ENCODE results near the gene SBF2.

SBF2 gene

DNA sequence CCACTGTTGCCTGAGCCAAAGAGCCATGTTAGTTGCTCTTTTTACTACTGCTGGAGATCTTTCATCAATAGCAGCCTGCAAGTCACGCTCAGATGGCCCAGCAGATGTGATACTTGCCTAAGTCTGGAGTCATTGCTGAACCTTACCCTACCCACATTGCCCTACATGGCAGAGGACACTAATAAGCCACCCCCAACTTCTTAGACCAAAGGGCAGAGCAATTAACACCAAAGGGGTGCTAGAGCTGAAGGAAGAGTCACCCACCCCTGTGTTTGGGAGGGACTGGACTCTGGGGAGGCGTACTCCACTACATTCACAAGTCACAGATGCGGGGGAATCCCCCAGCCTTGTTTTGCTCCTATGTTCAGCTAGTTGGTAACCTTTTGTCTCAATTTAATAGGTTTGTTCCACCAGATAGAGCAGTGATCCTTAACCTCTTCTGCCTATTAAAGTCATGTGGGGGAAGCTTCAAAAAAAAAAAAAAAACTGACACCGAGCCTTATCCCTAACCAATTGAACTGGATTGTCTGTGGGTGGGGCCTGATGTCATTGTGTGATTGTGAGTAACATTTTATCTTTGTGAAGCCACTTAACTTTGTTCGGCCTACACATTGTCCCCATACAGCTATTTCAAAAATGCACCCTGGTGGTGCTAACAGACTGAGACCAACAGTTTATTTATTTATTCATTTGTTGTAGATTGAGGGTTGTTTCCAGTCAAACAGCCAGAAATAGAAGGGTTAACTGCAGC lies 23.9 kb upstream of the SBF2 start:
- DNase-seq, result no peak

DNA sequence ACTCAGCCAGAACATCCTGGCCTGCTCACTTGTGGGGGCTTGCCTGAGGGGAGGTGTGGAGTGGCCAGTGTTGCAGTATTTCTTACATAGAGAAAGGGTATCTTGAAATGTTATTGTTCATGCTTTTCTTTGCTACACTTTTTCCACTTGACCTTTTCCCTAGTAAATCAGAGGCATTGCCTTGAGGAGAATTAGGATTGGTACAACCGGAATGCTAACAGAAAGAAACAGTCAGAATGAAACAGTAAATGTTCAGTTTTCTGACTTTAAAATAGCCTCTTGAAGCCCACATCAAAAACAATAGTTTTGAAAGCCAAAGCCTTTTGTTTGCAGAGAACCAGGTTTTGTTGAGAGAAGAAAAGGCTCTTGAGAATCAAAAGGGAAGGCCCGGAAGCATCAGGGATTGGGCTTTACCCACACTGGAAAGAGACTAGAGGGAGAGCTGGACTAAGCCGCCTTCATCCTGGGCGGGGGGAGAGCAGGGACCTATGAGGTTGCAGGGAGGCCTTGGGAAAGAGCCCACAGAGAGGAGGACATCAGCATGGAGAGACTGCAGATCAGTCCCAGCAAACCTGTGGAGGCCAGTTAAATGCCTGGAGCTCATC lies 23.2 kb upstream of the SBF2 start:
- DNase-seq, result no peak

DNA sequence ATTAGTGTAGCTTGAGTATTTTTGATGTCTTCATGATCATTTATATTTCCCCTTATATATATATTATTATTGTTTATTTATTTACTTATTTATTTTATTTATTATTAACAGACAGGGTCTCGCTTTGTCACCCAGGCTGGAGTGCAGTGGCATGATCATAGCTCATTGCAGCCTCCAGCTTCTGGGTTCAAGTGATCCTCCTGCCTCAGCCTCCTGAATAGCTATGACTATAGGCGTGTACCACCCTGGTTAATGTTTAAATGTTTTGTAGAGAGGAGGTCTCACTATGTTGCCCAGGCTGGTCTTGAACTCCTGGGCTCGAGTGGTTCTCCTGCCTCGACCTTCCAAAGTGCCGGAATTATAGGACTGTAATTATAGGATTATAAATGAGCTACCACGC lies 21.1 kb upstream of the SBF2 start:
- no peak for DNase-seq

DNA sequence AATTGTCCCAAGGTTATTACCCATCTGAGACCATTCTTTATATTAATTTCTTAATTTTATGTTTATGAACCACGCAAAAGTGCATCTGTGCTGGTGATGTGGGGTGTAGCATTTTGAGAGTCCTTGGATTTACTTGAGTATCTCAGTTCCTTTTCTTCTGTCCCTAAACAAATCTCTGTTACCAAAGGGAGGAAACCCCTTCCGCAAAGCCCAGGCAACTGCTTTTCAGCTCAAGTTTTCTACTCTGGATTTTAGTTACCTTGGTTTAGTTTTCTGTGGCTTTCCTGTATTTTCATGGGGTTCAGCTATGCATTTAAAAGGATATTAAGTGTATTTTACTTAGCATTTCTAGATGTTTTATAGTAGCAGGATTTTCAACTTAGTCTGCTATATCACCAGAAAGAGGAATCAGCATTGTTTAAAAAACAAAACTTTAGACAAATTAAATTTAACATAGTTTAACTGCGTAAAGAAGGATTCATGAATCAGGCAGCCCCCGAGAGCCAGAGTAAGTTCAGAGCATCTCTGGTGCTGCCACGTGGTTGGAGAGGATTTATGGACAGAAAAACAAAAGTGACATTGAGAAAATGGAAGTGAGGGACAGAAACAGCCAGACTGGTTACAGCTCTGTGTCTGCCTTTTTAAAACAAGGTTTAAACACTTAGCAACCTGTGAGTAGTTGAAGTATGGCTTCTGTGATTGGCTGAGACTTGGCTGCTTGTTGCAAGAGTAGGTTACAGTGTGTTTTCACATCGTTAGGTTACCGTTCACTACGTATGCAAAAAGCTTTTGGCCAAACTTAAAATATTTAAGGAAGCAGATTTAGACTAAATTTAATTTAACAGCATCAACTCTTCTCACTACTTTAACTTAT lies 20.4 kb upstream of the SBF2 start:
- DNase-seq, result no peak

DNA sequence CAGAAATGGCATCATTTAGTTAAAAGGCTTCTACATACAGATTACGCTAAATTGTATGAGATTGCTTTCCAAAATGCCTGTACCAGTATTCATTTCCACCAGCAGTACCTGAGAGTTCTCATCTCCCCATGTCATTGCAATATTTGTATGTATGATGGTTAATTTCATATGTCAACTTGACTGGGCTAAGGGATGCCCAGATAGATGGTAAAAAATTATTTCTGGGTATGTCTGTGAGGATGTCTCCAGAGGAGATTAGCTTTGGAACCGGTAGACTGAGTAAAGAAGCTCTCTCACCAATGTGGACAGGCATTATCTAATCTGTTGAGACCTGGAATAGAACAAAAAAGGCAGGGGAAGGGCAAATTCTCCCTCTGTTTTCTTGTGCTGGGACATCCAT lies 17.8 kb upstream of the SBF2 start:
- DNase-seq, result no peak

DNA sequence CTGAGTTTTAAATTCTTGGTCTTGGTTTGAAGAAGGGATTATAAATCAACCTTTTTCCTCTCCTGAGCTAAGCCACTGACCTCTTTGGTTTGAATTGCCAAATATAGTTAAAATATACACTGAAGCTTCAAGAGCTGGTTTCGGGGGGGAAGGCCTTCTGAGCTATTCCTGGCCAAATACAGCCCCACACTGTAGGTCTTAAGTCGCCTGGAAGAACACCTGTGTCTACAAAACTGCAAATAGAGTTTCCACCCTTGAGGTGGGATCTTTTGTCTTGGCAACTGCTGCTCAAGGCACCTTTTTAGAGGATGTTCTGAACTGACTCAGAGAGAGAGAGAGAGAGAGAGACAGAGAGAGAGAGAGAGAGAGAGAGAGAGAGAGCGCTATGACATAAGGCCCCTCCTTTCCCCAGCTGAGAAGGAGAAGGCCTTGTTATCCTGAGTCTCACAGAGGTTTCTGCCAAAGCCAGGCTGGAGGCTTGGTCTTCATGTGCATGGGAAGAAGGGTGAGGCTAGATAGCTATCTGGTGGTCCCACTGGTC lies 16.4 kb upstream of the SBF2 start:
- DNase-seq, result peak; percentile 39

DNA sequence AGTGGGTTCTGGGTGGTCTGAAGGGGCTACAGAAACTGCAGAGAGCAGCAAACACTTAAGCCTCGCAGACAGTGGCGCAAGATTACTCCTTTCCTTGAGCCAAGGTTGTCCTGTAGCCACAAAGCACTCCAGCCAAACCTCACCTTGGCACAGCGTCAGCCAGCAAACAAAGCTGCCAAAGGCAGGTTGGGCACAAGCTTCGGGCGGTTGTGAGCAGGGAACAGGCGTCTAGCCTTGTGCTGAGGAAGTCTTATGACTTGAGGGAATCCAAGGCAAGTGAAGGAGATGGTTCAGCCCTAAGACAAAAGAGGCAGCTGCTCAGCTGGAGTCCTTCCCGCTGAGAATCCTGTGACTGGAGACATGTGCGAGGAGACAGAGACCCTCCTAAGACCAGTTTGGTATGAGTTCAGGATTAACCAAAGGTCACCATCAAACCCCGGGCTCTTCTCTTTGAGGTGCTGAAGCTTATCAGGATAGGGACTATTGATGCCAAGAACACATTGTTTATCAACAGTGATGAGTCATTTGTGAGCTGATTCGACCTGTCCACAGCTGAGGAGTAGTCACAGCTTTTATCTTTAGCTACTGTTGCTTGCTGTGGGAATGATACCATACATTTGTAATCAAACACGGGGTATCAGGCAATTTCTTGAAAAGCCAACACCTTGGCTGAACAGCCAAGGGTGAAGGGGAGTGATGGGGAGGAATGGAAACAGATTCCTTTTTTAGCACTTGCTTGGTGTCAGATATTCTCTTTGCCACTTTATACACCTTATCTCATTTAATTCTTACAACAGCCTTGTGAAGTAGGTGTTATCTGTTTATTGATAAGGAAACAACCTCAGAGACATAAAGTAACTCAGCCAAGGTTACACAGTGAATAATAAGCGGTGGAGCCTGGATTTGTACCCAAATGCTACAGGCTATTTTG lies 15.4 kb upstream of the SBF2 start:
- peak; percentile 71 for DNase-seq

DNA sequence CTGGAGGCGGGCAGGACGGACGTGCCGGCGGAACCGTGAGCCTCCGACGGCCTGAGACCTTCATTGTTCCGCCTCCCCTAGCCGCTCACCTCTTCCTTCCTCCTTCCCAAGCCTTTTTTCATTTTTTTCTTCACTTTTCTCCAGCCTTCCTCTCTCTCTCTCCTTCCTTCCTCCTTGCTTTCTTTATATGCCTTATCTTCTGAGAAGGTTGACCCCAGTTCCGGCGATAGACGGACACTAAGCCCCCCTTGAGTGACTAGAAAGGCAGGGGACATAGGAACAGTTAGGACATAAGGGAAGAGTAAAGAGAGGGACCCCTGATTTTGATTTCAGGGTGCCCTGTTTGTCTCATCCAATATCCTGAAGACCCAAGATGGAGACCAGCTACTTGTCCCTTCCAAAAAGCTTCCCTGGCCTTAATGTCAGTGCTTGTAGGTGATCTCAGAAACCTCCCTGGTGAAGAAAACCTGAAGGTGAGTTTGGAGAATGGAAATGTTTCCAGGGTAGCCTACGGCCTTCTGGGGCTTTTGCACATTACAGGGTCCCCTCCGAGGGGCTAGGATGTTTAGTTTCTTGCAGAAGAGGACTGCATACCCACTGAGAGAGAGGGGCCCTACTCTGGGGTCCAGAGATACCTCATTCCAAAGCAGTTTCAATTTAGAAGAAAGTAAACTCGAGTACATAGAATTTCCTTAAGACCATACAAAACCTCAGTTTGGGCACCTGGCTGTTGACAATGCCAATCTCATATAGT lies 14.4 kb upstream of the SBF2 start:
- DNase-seq, result peak; percentile 27

DNA sequence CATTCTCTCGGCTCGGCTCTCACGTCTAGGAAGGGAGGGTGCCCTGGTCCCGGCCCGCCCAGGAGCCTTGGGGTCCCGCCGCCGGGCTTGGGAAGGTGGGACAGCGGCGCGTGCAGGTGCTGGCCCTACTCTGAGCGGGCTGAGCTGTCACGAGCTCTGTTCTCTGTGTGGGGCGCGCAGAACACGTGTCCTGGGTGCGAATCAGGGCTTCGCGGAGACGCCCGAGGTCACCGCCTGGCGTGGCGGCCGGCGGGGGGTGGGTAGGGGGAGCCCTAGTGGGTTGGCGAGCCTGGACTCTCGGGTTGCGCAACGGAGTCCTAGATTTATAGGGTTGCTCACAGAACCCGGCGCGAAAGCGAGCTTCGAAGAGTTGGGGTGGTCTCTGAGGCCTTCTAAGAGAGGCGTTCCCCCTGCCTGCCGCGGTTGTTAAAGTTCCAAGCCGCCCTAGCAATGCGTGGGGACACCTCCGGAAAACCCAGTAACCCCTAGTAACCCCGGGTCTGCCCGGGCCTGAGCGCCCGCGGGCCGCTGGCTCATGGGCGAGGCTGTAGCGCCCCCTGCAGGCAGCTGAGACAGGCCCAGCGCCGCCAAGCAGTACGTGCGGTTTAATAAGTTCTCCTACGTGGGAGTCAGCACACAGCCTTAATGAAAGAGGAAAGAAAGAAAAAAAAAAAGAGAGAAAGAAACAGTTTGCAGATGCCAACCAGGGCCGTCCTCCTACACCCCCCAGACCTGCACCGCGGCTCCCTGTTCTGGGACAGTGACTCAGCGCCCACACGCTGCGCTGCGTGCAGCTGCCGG lies 13.6 kb upstream of the SBF2 start:
- DNase-seq, result peak; percentile 94

DNA sequence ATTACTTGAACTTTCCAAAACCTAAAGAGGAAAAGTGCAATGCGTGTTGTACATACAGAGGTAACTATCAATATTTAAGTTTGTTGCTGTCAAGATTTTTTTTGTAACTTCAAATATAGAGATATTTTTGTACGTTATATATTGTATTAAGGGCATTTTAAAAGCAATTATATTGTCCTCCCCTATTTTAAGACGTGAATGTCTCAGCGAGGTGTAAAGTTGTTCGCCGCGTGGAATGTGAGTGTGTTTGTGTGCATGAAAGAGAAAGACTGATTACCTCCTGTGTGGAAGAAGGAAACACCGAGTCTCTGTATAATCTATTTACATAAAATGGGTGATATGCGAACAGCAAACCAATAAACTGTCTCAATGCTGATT lies 13.0 kb upstream of the SBF2 start:
- DNase-seq, result no peak

DNA sequence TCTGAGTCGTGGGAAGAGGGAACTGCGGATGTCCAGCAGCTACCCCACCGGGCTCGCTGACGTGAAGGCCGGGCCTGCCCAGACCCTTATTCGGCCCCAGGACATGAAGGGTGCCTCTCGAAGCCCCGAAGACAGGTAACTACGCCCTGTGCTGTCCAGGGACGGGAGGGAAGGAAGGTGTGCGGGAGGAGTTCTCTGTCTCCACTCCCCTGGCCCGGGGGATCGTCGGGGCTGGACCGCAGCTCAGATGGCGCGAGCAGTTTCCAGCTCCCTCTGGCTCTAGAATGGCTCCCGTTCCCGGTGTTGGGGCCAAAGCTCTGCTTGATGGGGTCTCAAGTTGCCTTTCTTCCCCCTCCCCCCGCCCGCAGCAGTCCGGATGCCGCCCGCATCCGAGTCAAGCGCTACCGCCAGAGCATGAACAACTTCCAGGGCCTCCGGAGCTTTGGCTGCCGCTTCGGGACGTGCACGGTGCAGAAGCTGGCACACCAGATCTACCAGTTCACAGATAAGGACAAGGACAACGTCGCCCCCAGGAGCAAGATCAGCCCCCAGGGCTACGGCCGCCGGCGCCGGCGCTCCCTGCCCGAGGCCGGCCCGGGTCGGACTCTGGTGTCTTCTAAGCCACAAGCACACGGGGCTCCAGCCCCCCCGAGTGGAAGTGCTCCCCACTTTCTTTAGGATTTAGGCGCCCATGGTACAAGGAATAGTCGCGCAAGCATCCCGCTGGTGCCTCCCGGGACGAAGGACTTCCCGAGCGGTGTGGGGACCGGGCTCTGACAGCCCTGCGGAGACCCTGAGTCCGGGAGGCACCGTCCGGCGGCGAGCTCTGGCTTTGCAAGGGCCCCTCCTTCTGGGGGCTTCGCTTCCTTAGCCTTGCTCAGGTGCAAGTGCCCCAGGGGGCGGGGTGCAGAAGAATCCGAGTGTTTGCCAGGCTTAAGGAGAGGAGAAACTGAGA lies 12.2 kb upstream of the SBF2 start:
- DNase-seq, result peak; percentile 41

DNA sequence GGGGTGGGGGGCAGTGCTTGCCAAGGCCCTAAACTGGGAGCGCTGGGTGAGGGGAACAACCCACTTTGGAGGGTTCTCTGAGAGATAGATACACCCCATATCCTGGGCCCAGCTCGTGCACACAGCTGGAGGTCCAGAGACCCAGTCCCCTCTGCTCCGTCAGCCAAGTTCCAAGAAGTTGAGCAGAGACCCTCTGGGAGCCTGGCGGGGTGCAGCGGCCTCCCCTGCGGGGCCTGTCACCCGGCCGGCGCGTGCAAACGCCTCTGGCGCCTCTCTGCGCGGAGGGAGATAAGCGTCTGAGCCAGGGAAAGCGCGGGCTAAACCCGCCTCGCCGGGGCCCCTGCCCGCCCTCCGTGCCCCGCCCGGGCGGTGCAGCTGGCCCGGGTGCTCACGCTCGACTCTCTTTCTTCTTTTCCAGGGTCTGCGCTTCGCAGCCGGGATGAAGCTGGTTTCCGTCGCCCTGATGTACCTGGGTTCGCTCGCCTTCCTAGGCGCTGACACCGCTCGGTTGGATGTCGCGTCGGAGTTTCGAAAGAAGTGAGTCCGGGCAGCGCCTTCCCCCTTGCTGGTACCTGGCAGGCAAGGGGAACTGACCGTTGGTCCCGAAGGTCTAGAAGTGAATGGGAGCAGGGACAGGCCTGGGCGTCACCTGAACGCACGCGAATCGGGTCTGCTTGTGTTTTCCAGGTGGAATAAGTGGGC lies 11.4 kb upstream of the SBF2 start:
- DNase-seq, result peak; percentile 39

DNA sequence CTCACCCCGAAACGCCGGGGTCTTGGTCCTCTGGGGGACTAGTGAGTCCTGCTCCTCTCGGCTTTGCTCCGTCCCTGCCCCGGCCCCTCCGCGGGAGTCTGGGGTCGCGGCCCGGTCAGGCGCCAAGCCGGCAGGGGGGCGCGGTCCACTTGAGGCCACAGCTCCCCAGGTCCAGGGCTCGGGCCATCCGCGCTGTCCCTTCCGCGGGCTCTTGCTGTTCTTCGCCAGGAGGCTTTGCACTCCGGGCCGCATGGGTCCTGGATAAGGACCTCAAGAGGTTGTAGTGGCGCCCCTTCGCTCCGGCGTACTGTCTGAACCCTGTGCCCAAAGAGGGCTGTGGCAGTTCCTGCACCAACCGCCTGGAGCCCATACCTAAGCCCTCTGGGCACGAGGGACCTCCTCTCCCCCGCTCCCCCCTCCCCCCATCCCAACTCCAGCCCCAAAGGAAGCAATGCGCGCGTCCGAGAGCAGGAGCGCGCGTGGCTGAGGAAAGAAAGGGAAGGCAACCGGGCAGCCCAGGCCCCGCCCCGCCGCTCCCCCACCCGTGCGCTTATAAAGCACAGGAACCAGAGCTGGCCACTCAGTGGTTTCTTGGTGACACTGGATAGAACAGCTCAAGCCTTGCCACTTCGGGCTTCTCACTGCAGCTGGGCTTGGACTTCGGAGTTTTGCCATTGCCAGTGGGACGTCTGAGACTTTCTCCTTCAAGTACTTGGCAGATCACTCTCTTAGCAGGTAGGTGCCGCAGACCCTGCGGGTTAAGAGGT lies 10.7 kb upstream of the SBF2 start, which contains the start of gene ADM:
TSS of gene ADM (plus strand) at position 579 of the 767 bp plus-strand sequence. CDS start 628 bp downstream, outside the sequence.
- peak; percentile 97 for DNase-seq

DNA sequence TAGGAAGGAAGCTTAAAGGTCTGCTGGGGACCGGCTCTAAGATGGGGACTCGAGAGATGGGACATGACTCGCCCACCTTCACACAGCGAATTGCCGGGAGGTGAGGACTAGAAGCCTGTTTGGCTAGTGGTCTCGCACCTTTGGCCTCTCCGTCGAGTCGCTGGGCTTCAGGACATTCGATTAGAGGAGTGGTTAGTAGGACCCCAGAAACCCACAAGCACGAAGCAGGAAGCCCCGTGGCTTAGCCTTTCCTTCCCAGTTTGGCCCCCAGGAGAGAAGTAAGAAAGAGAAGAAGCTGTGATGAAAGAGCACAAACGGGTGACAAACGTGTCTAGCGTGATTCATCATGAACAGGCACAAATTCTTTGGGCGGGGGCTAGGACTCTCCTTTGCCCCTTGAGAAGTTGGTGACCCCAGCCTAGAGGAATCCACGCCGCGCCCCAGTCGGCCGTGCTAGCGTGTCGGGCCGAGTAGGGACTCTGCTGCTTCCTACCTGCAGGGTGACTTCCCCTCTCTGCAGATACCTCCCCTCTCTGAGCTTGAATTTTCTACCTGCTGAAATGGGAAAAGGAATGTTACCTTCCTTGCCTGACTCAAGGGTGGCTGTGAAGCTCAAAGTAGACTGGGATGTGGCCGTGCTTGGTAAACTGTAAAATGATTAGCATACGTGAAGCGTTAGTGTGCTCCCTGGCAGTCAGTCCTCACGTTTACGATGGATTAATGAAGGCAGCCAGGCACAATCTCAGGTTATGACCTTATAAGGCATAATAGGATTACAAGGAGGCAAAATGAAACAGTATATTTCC lies 9.7 kb upstream of the SBF2 start:
- peak; percentile 80 for DNase-seq

DNA sequence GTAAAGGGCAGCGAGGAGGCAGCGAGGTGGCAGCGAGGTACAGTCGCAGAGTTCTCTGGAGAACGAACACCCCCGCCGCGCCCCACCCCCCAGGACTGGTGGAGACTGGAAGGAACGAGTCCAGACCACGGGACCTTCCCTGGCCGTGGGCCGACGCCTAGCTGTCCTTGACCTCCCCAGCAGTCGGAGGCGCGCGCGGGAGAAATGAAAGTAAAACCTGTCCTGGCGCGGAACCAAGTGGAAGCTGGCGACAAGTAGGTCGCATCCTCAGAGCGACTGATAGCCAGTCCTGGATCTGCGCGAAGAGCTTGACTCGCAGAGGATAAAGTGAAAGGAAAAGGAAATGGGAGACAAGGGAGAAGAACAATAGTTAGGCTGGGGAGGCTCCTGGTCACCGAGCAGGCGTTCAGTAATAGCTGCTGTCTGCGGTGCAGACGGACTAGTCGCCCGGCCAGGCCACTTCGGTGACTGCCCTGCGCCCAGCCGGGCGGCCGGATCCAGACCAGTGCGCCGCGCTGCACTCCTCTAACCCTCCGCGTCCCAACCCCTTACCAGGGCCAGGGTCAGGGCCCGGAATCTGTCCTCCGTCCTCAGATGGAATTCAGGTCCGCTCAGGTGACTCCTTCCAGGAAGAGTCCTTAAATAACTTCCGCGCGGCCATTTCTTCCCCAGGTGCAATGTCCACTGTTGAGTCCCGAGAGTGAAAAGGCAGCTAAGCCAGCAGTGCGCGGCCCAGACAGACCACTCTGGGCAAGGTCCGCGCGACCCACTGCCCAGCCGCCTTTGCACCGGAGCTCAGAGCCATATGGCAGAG lies 8.9 kb upstream of the SBF2 start:
- DNase-seq, result peak; percentile 61

DNA sequence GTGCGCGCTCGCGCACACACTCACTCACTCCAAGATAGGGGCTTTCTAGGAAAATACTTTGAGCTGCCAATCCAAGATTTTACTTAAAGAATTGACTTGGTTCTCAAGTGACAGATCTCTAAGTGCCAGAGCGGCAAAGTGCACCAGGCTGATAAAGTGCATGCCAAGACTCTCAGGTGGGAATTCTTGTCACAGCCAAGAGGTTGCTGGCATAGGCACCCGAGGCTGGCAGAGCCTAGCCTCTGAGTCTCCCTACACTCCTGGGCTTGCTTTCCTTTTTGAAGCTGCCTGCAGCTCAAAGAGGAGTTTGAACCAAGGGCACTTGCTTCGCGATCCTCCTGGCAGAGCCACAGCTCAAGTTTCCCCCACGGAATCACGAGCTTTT lies 8.3 kb upstream of the SBF2 start:
- no peak for DNase-seq

Measured in fibroblast of skin of abdomen (primary cell).